NCI-H187 (cell line): ENCODE data around the gene CDR2L.
"Not testable (repeated sequence)": the region's sequence is repeated elsewhere in the genome, so short reads cannot be mapped to it uniquely, and the experiment has no call there.

Source experiments
- DNase-seq, 2 experiments: peaks; one replicate each; lab custom pipeline; 2025; lab: John Stamatoyannopoulos, UW

Gene CDR2L

GRCh38 chr17:74959826-74960515, 27.5 kb upstream of the CDR2L start:
- DNase-seq, result no peak

GRCh38 chr17:74960570-74961342, 26.7 kb upstream of the CDR2L start:
- DNase-seq, result no peak

GRCh38 chr17:74961657-74962350, 25.6 kb upstream of the CDR2L start:
- DNase-seq, result peak; percentile 60 to 73

GRCh38 chr17:74962622-74963394, 24.6 kb upstream of the CDR2L start:
- no peak for DNase-seq

GRCh38 chr17:74963656-74964055, 23.8 kb upstream of the CDR2L start:
- DNase-seq, result no peak

GRCh38 chr17:74964246-74964761, 23.1 kb upstream of the CDR2L start:
- DNase-seq, result no peak

- no peak for DNase-seq
Observed at GRCh38 chr17:74964988-74965622, 22.3 kb upstream of the CDR2L start.

GRCh38 chr17:74968361-74968780, 19.1 kb upstream of the CDR2L start:
- DNase-seq, result no peak

GRCh38 chr17:74969501-74969900, 17.9 kb upstream of the CDR2L start:
- not testable (repeated sequence) for DNase-seq

- DNase-seq, result no peak
Observed at GRCh38 chr17:74970395-74970794, 17.0 kb upstream of the CDR2L start.

- DNase-seq, result no peak
Observed at GRCh38 chr17:74971069-74971841, 16.2 kb upstream of the CDR2L start.

GRCh38 chr17:74971842-74972106, 15.7 kb upstream of the CDR2L start:
- DNase-seq, result no peak

GRCh38 chr17:74972107-74972972, 15.1 kb upstream of the CDR2L start, which contains the start of gene HID1:
Gene HID1 (minus strand): TSS chr17:74972759. CDS start chr17:74972656, 103 bp downstream.
- DNase-seq, result peak; percentile 19 to 77

- no peak for DNase-seq
Observed at GRCh38 chr17:74972973-74973328, 14.5 kb upstream of the CDR2L start.

GRCh38 chr17:74975943-74976342, 11.5 kb upstream of the CDR2L start:
- no peak for DNase-seq

GRCh38 chr17:74977802-74978201, 9.6 kb upstream of the CDR2L start:
- no peak for DNase-seq

GRCh38 chr17:74978240-74978639, 9.2 kb upstream of the CDR2L start:
- DNase-seq, result no peak

GRCh38 chr17:74979408-74980146, 7.9 kb upstream of the CDR2L start:
- no peak for DNase-seq

GRCh38 chr17:74981318-74981978, 6.0 kb upstream of the CDR2L start:
- DNase-seq, result no peak
